ENCODE data around the gene SRMS.

DNA sequence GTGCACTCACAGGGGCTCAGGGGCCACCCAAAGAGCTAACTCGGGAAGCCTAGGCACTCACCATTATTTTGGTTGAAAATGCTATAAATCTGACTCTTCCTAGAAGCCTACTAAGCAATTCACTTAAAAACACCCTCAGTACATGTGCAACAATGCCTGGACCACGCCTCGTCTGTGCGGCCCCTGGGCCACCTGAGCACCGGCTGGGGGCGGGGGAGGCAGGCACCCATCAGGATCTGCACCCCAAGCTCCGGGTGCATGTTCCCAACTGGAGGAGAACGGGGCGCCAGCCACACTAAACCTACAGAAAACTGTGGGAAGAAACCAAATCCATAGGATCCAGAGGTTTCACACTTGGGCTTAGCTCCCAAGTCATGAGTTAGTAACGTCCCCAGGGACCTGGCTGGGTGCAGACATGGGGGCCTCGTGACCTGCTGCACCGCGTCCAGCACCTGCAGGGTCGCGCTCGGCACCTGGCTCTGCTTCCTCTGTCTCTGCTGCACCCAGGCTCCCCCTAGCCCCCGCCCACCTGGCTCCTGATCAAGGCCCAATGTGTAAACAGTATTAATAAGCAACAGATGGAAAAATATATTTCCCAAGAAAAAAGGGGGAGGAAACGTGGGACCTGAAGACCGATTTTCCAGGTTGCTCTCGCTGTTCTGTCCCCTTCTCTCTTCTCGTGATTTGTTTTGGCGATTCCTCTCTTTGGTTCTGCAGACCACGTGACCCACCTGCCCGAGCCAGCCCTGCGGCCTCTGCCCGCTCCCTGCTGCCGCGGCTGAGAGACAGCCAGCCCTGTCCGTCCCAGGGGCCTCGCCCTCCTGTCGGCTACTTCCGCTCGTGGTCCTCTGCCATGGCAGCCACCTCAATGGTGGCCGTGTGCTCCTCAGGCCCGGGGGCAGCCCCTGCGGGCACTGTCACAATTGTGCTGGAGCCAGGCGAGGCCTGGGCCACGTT is 42.0 kb upstream of the SRMS start:
- no peak for TF ChIP-seq POLR2A (IDR thresholded peaks at IDR 0.05; ENCODE audit: low read length)
- TF ChIP-seq GATA1 (IDR thresholded peaks at IDR 0.05; ENCODE audit: low read depth, low read length), result no peak

Measured in erythroblast (primary cell).